HepG2 (cell line): ENCODE data around the gene TNFSF8. TPM values are rescaled to one million over a fixed set of nuclear protein-coding genes. Genes with fewer than 3 reads are reported as not detected.

Experiments used
- ATAC-seq: fragments of 200-7000 bp; cut with Tn5 transposase; 3 replicates; pipeline ENCODE4 v1.9.1; 2020; ENCODE audit warnings: mild to moderate bottlenecking, moderate library complexity
- BruUV-seq: library from RNA; stranded (reverse); fragments of 400-500 nt; replicated peaks from 2 replicates; lab custom pipeline; 2021; lab: Mats Ljungman, UMichigan
- CTCF ChIA-PET: fragments of 300-600 bp; formaldehyde crosslinking; extraction: SDS; loops from one replicate; lab custom pipeline; 2021; ENCODE audit warnings: low total read pairs, inconsistent platforms, low intra/inter-chr PET ratio; lab: Yijun Ruan, JAX
- POLR2A ChIA-PET: fragments of 350-600 bp; sonication (Branson Sonifier 250); formaldehyde crosslinking; loops from one replicate; lab custom pipeline; 2020; ENCODE audit warnings: antibody characterized with exemption, inconsistent platforms; lab: Yijun Ruan, JAX
- DNase-seq: peaks from one replicate; pipeline ENCODE4 v3.0.0-alpha.2; 2015; ENCODE audit warnings: low spot score
- FAIRE-seq: peaks from 3 replicates; lab custom pipeline; 2011; peaks lifted over from hg19 to GRCh38; lab: Jason Lieb, UNC
- H2AFZ ChIP-seq: one replicate; pipeline ENCODE4 v1.6.1; 2011; ENCODE audit warnings: low read length, inconsistent platforms
- H3K27ac ChIP-seq: fragments of 300-600 bp; 3 replicates; pipeline ENCODE4 v1.8.0; 2011; ENCODE audit warnings: mixed run types, mild to moderate bottlenecking, mixed read lengths, low read length, inconsistent platforms; ENCODE audit not compliant: insufficient read depth; ENCODE audit errors: extremely low read length
- H3K27me3 ChIP-seq, 2 experiments: fragments of 200-600 bp in 1 of 2; 2 replicates in 1 of 2; 3 replicates in 1 of 2; pipeline versions ENCODE4 v1.6.0 to v1.8.0; 2011; ENCODE audit warnings: low read length in 2 of 2, mild to moderate bottlenecking in 2 of 2, moderate library complexity in 2 of 2, inconsistent platforms in 1 of 2; ENCODE audit not compliant: insufficient read depth in 2 of 2, control insufficient read depth in 1 of 2
- H3K36me3 ChIP-seq, 2 experiments: fragments of 200-600 bp in 1 of 2; replicated peaks in 1 of 2; 2 replicates in 1 of 2; 3 replicates in 1 of 2; pipeline versions ENCODE4 v1.5.1 to v1.8.0; 2011; ENCODE audit warnings: low read length in 2 of 2, inconsistent platforms in 1 of 2; ENCODE audit not compliant: insufficient read depth in 2 of 2, control insufficient read depth in 1 of 2
- H3K4me1 ChIP-seq: 2 replicates; pipeline ENCODE4 v1.5.1; 2012; ENCODE audit warnings: low read length, inconsistent platforms; ENCODE audit not compliant: insufficient read depth
- H3K4me2 ChIP-seq: 2 replicates; pipeline ENCODE4 v1.6.0; 2011; ENCODE audit warnings: low read depth, low read length, inconsistent platforms
- H3K4me3 ChIP-seq, 3 experiments: fragments of 200-600 bp in 1 of 3; sonication (generic), shearing (Covaris generic) in 1 of 3; replicated peaks in 1 of 3; 2 replicates each; pipeline ENCODE4 v1.5.1; 2011 to 2016; ENCODE audit warnings: low read length in 3 of 3, inconsistent platforms in 2 of 3, low read depth in 2 of 3, mild to moderate bottlenecking in 2 of 3, control low read depth in 1 of 3, mixed read lengths in 1 of 3; ENCODE audit not compliant: insufficient read depth in 1 of 3
- H3K79me2 ChIP-seq: one replicate; pipeline ENCODE4 v1.6.1; 2011; ENCODE audit warnings: low read length, inconsistent platforms; ENCODE audit not compliant: insufficient read depth
- H3K9ac ChIP-seq: 2 replicates; pipeline ENCODE4 v1.6.0; 2011; ENCODE audit warnings: mild to moderate bottlenecking, low read depth, low read length, inconsistent platforms; ENCODE audit not compliant: insufficient read depth
- H3K9me3 ChIP-seq: 2 replicates; pipeline ENCODE4 v1.5.1; 2012; ENCODE audit warnings: mild to moderate bottlenecking, low read length
- H4K20me1 ChIP-seq: 2 replicates; pipeline ENCODE4 v1.6.0; 2011; ENCODE audit warnings: inconsistent platforms, mild to moderate bottlenecking, low read length, moderate library complexity; ENCODE audit not compliant: insufficient read depth
- ADNP ChIP-seq: sonication (generic); formaldehyde crosslinking; IDR thresholded peaks from 2 replicates; pipeline ENCODE4 v1.4.0; 2020; ENCODE audit warnings: missing genetic modification reagents
- AGO1 ChIP-seq: fragments of 200-400 bp; formaldehyde crosslinking; IDR thresholded peaks from 2 replicates; pipeline ENCODE4 v1.6.1; 2017; ENCODE audit warnings: mild to moderate bottlenecking, low read depth, low read length, moderate library complexity; ENCODE audit not compliant: poor library complexity, severe bottlenecking
- ARID2 ChIP-seq: sonication (generic); formaldehyde crosslinking; IDR thresholded peaks from 2 replicates; pipeline ENCODE4 v1.8.1; 2022; ENCODE audit warnings: mild to moderate bottlenecking, missing genetic modification reagents, borderline replicate concordance
- ATRX ChIP-seq: sonication (generic); formaldehyde crosslinking; IDR thresholded peaks from 2 replicates; pipeline ENCODE4 v1.4.0; 2020; ENCODE audit warnings: missing genetic modification reagents, borderline replicate concordance
- CBX5 ChIP-seq: sonication (generic); formaldehyde crosslinking; IDR thresholded peaks from 2 replicates; pipeline ENCODE4 v1.4.0; 2020; ENCODE audit warnings: missing genetic modification reagents, borderline replicate concordance
- FIP1L1 ChIP-seq: fragments of 200-400 bp; formaldehyde crosslinking; IDR thresholded peaks from 2 replicates; pipeline ENCODE4 v1.6.1; 2018; ENCODE audit warnings: low read depth, mild to moderate bottlenecking, low read length, moderate library complexity, borderline replicate concordance; ENCODE audit not compliant: insufficient read depth
- MLLT10 ChIP-seq: sonication (generic); formaldehyde crosslinking; IDR thresholded peaks from 2 replicates; pipeline ENCODE4 v1.4.0; 2020; ENCODE audit warnings: missing genetic modification reagents
- NCOA2 ChIP-seq: sonication (generic); formaldehyde crosslinking; IDR thresholded peaks from 2 replicates; pipeline ENCODE4 v1.8.0; 2022; ENCODE audit warnings: inconsistent platforms
- POLR2G ChIP-seq: fragments of 200-400 bp; formaldehyde crosslinking; IDR thresholded peaks from 2 replicates; pipeline ENCODE4 v1.6.1; 2018; ENCODE audit warnings: mild to moderate bottlenecking, low read depth, low read length, moderate library complexity
- SETDB1 ChIP-seq: sonication (generic); formaldehyde crosslinking; IDR thresholded peaks from 2 replicates; pipeline ENCODE4 v1.5.1; 2020; ENCODE audit warnings: missing genetic modification reagents, mild to moderate bottlenecking, borderline replicate concordance
- SNAPC2 ChIP-seq: sonication (generic); formaldehyde crosslinking; IDR thresholded peaks from 2 replicates; pipeline ENCODE4 v1.8.1; 2022; ENCODE audit warnings: mild to moderate bottlenecking, missing genetic modification reagents
- SYNCRIP ChIP-seq: fragments of 200-400 bp; formaldehyde crosslinking; IDR thresholded peaks from 2 replicates; pipeline ENCODE4 v1.6.1; 2018; ENCODE audit warnings: mild to moderate bottlenecking, low read depth, low read length; ENCODE audit not compliant: insufficient read depth
- TERF1 ChIP-seq: sonication (generic); formaldehyde crosslinking; IDR thresholded peaks from 2 replicates; pipeline ENCODE4 v1.8.0; 2022; ENCODE audit warnings: mild to moderate bottlenecking, missing genetic modification reagents, moderate library complexity
- ZBTB7B ChIP-seq: sonication (generic); formaldehyde crosslinking; IDR thresholded peaks from 2 replicates; pipeline ENCODE4 v1.4.0; 2020; ENCODE audit warnings: missing genetic modification reagents
- ZFY ChIP-seq: sonication (generic); formaldehyde crosslinking; IDR thresholded peaks from 2 replicates; pipeline ENCODE4 v1.4.0; 2020; ENCODE audit warnings: missing genetic modification reagents
- ZNF280B ChIP-seq: sonication (generic); formaldehyde crosslinking; IDR thresholded peaks from 2 replicates; pipeline ENCODE4 v1.5.0; 2020; ENCODE audit warnings: missing genetic modification reagents, mild to moderate bottlenecking, borderline replicate concordance
- ZNF33B ChIP-seq: sonication (generic); formaldehyde crosslinking; IDR thresholded peaks from 2 replicates; pipeline ENCODE4 v1.5.1; 2020; ENCODE audit warnings: mild to moderate bottlenecking, missing genetic modification reagents
- ZNF556 ChIP-seq: sonication (generic); formaldehyde crosslinking; IDR thresholded peaks from 2 replicates; pipeline ENCODE4 v1.4.0; 2020; ENCODE audit warnings: mild to moderate bottlenecking, missing genetic modification reagents, borderline replicate concordance
- ZNF652 ChIP-seq: IDR thresholded peaks from 2 replicates; pipeline ENCODE4 v1.6.1; 2016; ENCODE audit warnings: low read depth, borderline replicate concordance
- ZNF670 ChIP-seq: sonication (generic); formaldehyde crosslinking; IDR thresholded peaks from 2 replicates; pipeline ENCODE4 v1.8.0; 2022; ENCODE audit warnings: mild to moderate bottlenecking, missing genetic modification reagents, borderline replicate concordance
- WGBS: methylation state at CpG from one replicate; pipeline ENCODE4 v1.1.6; 2017; ENCODE audit warnings: low lambda C conversion rate; 5-methylcytosine and 5-hydroxymethylcytosine counted together
- in situ Hi-C: cut with HindIII; loops from 2 replicates; pipeline ENCODE4 v1.10.0; 2017; ENCODE audit warnings: low pct_unique_long_range_greater_than_20kb; ENCODE audit not compliant: extremely low pct_ligation_motif_present
- intact Hi-C: fragments of 100-400 bp; cut with micrococcal nuclease; formaldehyde crosslinking; loops from one replicate; pipeline ENCODE4 v1.10.0; 2022; ENCODE audit not compliant: unreplicated experiment
- polyA plus RNA-seq, 8 experiments: library from polyadenylated mRNA; depleted of rRNA in 3 of 8; stranded (reverse) in 7 of 8; unstranded in 1 of 8; fragments of >200 nt; fragmentation: Illumina TruSeq in 4 of 8; extraction: Trizol in 4 of 8; gene quantifications; 2 replicates each; pipeline versions ENCODE4 v1.2.1 to v1.2.3, GENCODE V29; 2011 to 2016; ENCODE audit warnings: low read depth in 4 of 8, missing spikeins in 1 of 8, mixed read lengths in 1 of 8; ENCODE audit not compliant: insufficient read depth in 1 of 8
- total RNA-seq, 5 experiments: library from RNA; depleted of rRNA; stranded (reverse); fragments of >200 nt; fragmentation: Illumina TruSeq; extraction: Trizol; gene quantifications; 2 replicates each; pipeline ENCODE4 v1.2.3, GENCODE V29; 2016; ENCODE audit warnings: low read depth in 1 of 5

Gene TNFSF8
- total and polyA plus RNA-seq, 2 of the 13 experiments (the other 11 are each of a cell fraction or from before 2014, with no cell fraction given), result not detected

GRCh38 chr9:114906922-114907571, 23.3 kb downstream of the TNFSF8 start (continued):
- TF ChIP-seq ZNF652 (CRISPR knock-in tag), result no peak
- TF ChIP-seq ADNP (CRISPR knock-in tag), result no peak
- TF ChIP-seq SETDB1, result no peak
- no peak for TF ChIP-seq NCOA2 (CRISPR knock-in tag)
- TF ChIP-seq CBX5 (CRISPR knock-in tag), result no peak; the same call in 1 of the 2 replicates
- TF ChIP-seq, all 625 proteins: peak for 11

- no peak overlapping the region for H2AFZ ChIP-seq
- DNase-seq (no peak), ATAC-seq (no peak), FAIRE-seq (no peak)
- H3K4me2 ChIP-seq, result no peak overlapping the region
- H3K4me1 ChIP-seq, result peaks cover 24% of the 10 kb centered on the region
- in situ Hi-C loops, result loop anchor here (5.0 to 25.0 kb wide), 3 partner anchors 168 to 607 kb away; no protein-coding TSS in a partner anchor
- H4K20me1 ChIP-seq, result no peaks in the 10 kb centered on the region
- ChIA-PET CTCF (interaction anchor here (0.6 kb wide), 1 partner anchor 50 kb away, joined by 3 read pairs; no protein-coding TSS in a partner anchor), POLR2A (no interaction called here)
- no peaks in the 10 kb centered on the region for H3K79me2 ChIP-seq
- WGBS, result 47% methylated on average over 7 of the region's 7 CpGs
- BruUV-seq, result no TSS peak
- no peaks in the 10 kb centered on the region for H3K36me3 ChIP-seq
- no peak overlapping the region for H3K9ac ChIP-seq
- intact Hi-C loops, result loop anchor here (5.0 kb wide), 1 partner anchor 498 kb away; no protein-coding TSS in a partner anchor
- H3K9me3 ChIP-seq, result no peaks in the 10 kb centered on the region
- TF ChIP-seq ZNF280B (CRISPR knock-in tag) (no peak), AGO1 (no peak), ZNF556 (CRISPR knock-in tag) (no peak), MLLT10 (no peak), ATRX (CRISPR knock-in tag) (no peak), ZNF670 (CRISPR knock-in tag) (no peak), TERF1 (CRISPR knock-in tag) (no peak), FIP1L1 (no peak), SYNCRIP (no peak), POLR2G (no peak), ZNF33B (CRISPR knock-in tag) (no peak), ZFY (CRISPR knock-in tag) (no peak), ZBTB7B (no peak), ARID2 (CRISPR knock-in tag) (no peak), SNAPC2 (CRISPR knock-in tag) (no peak), ADNP (CRISPR knock-in tag) (no peak)
- H3K27me3 ChIP-seq, result no peaks in the 10 kb centered on the region
- no peak overlapping the region for H3K4me3 ChIP-seq
- H3K27ac ChIP-seq, result no peak overlapping the region
These were observed 25.0 kb downstream of the TNFSF8 start for GRCh38 chr9:114905170-114905940.
